Activated CD4-positive, alpha-beta T cell treated with anti-CD3 and anti-CD28 coated beads, Interleukin-2, amount 50 U/mL, for 48 hours (primary cell): ENCODE data around the gene LBR.
"Not testable (repeated sequence)": the region's sequence is repeated elsewhere in the genome, so short reads cannot be mapped to it uniquely, and the experiment has no call there.

ENCODE experiments used
- DNase-seq, 2 experiments: peaks; one replicate each; pipeline ENCODE4 v3.0.0-alpha.2; 2020

The LBR gene

DNA sequence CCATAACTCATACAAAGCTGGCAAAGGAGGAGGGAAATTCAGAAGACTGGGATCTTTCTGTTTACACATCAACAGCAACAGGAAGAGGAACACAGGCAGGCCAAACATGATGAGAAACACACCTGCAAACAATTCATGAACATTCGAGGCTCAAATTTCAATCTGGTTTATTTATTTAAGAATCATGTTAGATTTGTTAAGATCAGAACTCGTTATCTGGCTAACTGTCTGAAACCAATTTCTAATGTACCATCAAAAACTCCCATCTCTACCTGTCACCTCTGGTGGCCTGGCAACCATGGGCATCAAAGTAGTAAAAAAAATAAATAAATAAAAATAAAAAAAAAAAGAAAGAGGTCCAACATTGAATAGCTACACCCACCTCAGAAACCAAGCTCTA, 9.8 kb downstream of the LBR start:
- DNase-seq = no peak

DNA sequence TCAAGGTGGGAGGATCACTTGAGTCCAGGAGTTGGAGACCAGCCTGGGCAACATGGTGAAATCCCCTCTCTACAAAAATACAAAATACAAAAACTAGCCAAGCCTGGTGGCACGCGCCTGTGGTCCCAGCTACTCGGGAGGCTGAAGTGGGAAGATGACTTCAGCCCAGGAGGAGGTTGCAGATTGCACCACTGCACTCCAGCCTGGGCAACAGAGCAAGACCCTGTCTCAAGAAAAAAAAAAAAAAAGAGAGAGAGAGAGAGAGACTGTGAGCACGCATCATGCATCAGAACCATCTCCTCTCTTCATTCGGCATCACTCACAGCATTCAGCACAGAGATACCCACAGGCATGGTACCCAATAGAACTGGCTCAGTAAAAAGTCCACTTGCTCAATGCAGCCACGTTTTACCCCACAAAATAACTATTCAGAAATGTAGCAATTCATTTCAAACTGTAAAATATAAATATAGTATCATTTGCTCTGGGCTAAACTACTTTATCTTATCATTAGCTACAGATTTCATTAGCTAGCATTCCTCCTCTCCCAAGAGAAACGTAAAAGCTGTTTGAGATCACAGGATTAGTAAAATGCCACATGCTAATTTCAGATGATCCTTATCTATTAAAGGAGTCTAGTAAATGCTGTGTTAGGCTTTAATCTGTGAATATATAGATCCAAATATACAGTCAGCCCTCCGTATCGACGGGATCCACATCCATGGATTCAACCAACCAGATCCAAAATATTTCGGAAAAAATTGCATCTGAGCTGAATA, 11.7 kb downstream of the LBR start:
- no peak for DNase-seq

DNA sequence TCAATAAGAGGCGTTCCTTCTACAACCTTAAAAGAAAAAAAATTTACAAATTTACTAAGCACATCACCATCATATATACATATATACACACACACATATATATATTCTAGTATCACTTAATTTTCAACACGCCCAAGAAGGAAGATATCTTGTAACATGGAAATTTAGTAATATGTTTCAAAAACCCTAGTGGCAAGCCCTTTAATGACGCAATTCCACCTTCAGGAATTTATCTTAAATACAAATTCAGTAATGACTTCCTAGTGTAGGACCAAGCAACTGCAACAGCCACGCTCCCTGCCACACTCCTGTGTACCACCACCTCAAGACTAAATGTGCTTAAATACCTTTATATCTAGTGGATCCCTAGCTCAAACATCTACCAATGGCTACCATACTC, 12.5 kb downstream of the LBR start:
- DNase-seq = no peak

DNA sequence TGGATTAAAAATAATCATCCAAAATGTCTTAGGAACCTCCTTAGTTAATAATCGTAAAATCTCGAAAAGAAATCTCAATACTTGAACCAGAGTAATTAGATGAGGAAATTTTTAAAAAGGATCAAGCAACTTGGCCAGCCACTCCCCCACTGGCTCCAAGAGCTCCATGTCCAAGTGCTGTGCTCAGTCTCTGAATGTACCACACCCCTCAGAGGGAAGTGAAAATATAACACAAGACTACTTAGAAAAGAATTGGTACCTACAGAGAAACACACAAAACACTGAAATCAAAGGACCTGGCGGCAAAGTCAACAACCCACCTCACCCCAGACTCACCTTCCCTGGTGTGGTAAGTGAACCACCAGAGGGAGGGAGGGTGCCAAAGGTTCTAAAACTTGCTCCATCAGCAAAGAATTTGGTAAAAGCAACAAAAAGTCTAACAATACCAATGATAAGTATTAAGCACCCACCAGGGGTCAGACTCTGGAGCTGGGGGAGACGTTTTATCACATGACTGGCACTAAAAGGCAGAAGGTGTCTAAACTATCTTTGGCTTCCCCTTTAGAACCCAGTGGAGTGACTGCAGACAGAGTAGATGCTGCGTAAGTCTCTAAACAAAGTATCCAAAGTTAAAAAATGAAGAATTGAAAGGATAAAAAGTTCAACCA, 14.0 kb downstream of the LBR start:
- no peak for DNase-seq

DNA sequence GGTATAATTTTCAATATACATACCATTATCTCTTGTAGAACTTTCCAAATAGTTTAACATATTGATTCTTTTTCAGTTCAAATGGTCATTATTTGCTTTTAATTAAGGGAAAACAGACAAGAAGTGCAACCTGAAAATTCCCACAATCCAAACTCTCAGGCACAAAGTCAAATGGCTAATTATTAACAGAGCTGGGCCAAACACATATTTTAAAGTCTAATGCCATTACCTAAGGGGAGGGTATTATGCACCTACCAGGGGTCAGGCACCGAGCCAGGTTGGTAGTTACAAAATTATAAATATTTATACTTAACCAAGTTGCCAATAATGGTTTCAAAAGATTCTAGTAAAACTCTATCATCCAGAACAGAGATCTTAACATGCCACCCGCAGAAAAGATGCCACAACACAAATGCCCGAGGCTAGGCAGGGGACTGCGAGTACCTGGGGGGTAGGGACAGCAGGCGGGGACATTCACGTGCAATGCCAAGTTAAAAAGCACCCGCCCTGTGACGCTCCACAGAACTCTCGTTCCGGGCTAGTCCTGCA, 15.0 kb downstream of the LBR start:
- DNase-seq = no peak

DNA sequence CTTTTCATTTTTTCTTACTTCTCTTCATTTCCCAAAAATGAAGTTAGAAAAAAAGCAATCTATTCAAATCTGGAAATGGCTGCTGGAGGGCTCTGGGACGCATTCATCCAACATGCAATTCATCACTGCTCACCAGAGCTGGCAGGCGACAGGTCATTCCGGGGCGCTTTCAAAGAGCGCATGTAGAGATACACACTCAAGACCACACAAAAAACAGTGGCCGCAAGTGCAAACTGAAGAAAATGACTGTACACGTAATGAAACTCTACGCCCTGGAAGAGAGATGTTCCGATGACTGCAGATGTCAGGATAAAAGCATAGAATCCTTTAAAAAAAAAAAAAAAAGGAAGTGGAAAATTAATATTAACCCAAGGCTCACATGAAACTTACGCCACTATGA, 15.5 kb downstream of the LBR start:
- DNase-seq = no peak

DNA sequence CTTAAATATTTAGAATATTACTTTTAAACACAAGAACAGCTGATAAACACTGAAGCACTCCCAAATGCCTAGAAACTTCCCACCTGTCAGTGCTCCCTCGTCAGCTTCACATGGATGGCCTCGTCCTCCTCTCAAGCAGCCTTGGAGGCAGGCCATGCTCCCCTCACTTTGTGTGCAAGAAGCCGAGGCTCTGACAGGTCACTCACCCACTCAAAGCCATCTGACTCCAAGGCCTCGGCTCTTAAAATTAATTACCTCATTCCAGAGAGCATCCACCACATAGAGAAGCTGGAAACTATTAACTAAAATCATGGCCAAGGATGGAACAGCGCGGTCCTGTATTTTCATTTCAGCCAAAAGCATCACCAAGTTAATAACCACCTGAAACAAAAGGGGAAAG, 17.8 kb downstream of the LBR start:
- no peak for DNase-seq

DNA sequence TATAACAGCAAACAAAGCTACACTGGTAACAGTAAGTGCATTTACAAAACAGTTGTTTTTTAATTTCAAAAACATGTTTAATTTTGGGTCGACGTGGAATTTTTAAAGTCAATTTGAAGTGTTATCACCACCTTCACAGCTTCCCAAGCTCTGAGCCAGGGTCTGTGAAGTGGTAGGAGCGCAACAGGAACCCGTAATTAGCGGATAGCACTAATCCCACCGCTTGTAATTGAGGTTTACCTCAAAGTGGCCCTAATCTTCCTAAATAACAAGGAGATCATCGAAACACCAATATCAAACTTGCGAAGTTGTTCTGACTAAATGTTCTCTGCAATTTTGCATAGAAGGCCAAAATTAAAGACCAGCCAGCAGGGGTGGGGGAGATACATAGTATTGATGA, 18.8 kb downstream of the LBR start:
- DNase-seq = no peak

DNA sequence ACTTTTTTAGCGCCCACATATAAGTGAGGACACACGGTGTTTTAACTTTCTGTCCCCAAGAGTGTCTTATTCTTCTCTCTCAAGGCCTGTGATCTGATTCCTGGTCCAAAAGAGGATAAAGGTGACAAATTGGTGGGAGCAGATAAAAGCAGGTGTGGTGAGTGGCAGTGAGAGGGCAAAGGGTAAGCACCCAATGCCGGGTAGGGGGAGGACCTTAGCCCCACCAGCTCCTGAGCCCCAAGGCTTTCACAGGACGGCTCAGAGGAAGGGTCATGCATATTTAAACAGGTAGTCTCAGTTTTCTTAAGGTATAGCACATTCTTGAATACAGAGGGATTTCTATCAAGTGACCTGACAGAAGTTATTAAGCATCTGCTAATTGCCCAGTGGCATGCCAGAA, 19.6 kb downstream of the LBR start:
- DNase-seq = no peak

DNA sequence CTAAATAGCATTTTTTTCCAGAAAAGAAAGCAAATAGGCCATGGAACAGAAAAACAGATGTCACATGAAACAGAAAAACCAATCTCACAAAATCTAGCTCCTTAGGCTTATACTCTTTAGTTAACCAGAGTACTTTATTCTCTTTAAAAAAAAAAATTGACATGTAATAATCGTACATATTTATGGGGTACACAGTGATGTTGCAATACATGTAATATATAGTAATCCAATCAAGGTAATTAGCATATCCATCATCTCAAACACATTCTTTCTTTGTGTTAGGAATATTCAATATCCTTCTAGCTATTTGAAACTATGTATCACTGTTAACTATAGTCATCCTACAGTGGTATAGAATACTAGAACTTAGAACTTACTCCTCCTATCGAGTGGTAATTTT, 20.1 kb downstream of the LBR start:
- DNase-seq = no peak

DNA sequence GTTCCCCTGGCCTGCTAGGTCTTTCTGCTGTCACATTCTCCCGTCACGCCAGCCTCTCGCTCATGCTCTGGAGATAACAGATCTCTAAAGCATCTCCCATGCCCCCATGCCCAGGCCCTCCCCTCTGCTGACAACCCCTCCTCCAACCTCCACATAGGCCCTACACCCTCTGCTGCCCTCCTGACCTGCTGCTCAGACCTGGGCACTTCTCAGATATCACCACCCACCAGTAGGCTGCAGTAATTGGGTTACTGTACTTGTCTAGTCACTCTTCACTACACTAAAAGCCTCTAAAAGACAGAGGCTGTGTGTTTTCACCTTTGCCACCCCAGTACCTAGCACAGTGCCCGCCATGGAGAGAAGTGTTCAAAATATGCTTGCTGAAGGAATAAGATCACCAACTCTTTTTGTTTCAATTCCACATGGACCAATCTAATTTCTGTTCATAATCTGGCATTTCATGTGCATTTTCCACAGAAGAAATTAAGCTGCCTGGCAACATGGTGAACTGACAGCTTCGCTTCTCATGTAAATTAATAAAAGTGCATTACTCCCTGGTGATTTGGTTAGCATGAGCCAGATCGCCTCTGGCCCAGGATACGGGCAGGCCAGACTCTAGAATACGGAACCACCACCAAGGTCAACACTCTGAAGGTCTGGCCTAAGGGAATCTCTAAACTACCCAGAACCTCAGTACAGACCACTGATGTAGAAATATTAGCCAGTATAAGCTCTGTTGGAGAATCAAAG, 20.7 kb downstream of the LBR start:
- no peak for DNase-seq

DNA sequence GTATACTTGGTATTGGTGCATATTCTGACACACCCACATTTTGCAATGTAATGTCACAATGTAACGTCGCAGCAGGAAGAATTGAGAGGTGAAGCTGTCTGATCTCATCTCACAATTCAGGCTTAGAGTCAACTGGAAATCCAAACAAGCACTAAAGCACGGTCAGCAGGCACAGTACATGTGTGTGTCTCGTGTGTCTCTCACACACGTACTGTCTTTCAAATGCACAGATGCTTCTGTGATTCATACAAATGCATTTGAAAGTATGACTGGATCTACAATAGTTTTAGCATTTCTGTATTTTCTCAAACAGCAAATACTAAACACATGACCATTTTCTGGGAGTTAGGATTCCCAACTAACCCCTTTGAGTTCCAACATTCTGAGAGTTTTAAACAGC, 26.9 kb downstream of the LBR start:
- DNase-seq = no peak

DNA sequence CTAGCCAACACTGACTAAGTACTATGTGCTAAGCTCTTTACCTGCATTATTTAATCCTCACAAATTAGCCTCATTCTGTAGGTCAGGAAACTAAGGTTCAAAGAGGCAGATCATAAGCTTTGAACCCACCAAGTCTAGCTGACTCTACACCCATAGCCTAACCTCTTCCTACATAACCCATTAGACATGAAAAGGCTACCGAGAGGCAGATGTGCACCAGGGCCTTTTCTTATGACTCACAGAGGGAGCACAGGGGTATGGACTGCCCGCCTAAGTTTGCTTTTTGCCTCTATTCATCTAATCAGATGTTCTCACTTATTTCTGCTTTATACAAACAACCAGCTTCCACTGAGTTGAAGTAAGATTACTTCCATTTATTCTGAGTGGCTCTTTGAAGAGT, 31.5 kb downstream of the LBR start:
- no peak for DNase-seq

DNA sequence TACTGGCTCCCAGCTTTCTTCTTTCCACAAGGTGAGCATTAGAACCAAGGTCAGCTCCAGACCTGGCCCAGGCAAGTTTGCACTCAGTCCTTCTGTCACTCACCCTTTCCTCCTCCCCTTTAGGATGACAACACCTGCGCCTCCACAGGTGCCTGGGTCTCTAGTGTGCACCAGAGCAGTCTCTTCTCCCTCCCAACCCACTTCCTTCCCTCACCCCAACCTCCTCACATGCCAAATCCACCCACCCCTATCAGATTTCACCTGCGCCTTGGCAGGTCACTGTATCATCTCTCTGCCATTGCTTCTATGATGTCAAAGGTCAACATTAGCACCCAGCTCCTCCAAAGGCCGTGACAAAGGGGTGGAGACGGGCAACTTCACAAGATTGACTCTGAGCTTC, 38.0 kb downstream of the LBR start:
- no peak for DNase-seq

DNA sequence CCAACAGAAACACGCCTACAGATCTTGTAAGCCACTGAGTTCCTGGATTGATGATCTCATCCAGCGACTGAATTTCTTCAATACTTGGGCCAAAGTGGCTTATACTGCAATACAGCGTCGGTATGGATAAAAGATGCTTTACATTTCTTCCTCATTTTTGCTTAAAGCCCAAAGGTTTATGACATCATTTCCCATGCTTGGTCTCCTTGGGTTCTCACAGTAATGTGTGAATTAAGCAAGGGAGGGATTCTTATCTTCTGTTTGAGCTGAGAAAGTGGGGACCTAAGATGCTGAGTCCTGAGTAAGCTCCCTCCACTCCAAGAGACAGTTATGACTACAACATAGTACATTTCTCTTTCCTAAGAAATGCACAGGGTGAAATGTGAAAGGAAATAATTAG, 39.5 kb downstream of the LBR start:
- no peak for DNase-seq

DNA sequence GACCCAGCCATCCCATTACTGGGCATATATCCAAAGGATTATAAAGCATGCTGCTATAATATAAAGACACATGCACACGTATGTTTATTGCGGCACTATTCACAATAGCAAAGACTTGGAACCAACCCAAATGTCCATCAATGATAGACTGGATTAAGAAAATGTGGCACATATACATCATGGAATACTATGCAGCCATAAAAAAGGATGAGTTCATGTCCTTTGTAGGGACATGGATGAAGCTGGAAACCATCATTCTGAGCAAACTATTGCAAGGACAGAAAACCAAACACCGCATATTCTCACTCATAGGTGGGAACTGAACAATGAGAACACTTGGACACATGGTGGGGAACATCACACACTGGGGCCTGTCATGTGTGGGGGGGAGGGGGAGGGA, 41.0 kb downstream of the LBR start:
- not testable (repeated sequence) for DNase-seq

DNA sequence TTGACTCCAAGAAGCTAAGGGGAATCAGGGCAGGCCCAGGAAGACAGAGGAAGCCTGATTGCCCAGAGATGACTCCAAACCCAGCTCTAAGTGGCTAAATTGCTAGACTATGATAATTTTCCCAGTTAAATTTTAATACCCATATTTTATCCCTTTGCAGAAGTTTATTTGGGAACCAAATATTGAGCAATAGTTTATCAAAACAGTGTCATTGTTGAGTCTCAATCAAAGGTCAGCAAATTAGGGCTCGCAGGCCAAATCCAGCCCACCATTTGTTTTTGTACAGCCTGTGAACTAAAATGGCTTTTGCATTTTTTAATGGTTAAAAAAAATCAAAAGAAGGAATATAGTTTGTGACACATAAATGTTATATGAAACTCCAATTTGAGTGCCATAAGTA, 47.1 kb downstream of the LBR start:
- no peak for DNase-seq

DNA sequence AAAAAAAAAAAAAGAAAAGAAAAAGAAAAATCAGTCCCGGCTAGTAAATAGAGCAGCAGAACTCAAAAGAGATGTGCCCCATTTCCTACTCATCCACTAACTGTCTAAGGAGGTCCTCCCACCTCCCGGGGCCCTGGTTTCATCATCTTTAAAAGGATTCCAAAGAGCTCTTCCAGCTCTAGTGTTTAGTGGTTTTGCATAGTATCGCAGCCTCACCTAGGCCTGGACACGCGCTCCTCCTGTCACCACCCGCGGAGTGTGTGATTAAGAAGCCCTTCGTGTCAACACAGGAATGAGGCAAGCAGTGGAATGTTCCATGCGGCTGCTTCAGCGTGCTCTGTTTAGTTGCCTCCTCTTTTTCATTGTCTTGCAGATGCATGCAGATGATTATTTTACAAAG, 49.0 kb downstream of the LBR start:
- no peak for DNase-seq

DNA sequence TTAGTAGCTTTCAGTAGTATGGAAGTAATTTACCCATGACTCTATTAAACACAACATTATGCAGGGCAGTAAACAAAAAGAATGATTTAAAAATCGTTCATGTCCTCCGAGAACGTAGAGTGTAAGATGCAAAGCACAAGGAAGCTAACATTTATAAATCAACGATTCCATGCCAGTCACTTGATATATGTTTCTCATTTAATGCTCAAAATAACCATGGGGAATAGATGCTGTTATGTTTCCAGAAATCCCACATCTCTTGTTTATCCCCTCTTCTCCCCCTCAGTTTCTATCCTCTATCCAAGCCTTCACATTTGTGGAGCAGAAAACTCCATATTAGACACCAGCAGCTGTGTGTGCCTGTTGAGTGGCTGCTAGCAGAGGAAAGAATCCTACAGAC, 52.8 kb downstream of the LBR start:
- no peak for DNase-seq

DNA sequence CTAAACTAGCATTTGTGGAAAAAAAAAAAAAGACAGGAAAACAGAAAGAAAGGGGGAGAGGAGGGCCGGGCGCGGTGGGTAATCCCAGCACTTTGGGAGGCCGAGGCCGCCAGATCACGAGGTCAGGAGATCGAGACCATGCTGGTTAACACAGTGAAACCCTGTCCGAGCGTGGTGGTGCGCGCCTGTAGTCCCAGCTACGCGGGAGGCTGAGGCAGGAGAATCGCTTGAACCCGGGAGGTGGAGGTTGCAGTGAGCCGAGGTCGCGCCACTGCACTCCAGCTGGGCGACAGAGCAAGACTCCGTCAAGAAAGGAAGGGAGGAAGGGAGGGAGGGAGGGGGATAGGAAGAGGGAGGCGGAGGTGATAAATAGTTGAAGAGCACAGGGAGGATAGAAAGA, 54.7 kb downstream of the LBR start:
- DNase-seq = no peak

DNA sequence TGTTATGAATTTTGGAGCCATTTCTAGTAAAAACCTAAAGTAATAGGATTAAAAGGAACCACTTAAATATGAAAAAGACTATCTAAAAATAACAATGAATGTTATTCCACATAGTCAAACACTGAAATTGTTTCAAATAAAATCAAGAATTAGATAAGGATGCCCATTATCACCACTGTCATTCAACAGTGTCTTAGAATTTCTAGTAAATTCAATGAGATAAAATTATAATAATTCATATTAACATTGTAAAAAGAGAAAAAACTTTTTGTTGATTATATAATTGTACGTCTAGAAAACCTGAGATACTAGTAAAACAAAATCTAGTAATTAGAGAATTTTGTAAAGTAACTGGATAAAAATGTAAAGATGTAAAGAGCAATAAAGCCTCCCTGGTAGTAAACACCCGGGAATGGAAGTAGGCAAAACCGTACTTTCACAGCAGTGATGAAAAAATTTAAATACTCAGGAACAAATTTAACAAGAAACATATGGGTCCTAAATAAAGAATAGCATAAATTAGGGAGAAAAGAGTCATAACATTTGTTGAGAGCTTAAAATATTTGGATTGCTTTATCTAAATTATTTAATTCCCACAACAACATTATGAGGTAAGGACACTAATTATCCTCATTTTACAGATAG, 56.4 kb downstream of the LBR start:
- DNase-seq = no peak

DNA sequence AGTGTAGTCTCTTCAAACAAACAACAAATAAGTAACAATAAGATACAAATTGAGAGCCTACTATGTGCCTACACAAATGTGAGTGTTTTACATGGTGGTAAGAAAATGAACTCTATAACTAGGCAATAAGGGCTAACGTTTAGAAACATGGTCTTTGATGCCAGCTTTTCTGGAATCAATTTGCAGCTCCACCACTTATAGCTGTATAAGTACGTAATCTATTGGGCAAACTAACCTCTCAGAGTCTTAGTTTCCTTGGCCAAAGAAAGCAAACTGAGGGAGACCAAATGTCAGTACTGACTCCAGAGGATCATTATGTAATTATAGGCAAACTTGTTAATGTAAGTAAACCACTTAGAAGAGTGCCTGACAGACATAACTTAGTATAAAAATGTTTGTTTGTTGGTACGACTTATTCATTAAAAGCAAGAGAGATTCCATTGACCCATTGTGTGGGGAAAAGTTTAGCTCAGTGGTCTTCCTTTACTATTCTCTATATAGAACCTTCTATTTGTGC, 59.7 kb downstream of the LBR start:
- no peak for DNase-seq

DNA sequence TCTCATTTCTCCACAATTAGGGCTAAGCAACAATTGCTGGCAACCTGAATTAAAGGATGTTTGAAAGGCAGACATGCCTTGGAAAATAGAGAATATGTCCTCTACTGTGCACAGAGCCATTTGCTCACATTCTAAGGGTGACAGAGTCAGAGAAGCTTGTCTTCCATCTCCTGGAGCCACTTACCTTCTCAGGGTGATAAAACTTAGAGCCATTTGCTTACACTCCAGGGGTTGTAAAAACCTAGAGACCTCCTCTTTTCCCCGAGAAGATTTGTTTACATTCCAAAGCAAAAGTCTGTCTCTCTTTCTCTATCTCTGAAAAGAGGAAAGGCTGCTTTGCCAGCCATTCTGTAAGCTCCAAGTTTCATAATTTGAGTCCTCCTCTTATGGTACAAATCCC, 61.3 kb downstream of the LBR start:
- no peak for DNase-seq
